Endodermal cell (in vitro differentiated cells): ENCODE measurements around the gene FASN. TPM values are rescaled to one million over a fixed set of nuclear protein-coding genes. Genes with fewer than 3 reads are reported as not detected.

Experiments used
- DNase-seq: peaks from one replicate; pipeline ENCODE4 v3.0.0-alpha.2; 2017
- H3K27ac ChIP-seq: 2 replicates; pipeline ENCODE4 v1.5.1; 2013; ENCODE audit warnings: mild to moderate bottlenecking, low read depth, low read length, moderate library complexity
- H3K27me3 ChIP-seq: 2 replicates; pipeline ENCODE4 v1.6.1; 2013; ENCODE audit warnings: mild to moderate bottlenecking, low read length, moderate library complexity; ENCODE audit not compliant: insufficient read depth, control insufficient read depth, poor library complexity, severe bottlenecking
- H3K36me3 ChIP-seq: 2 replicates; pipeline ENCODE4 v1.7.0; 2013; ENCODE audit warnings: mild to moderate bottlenecking, low read length, moderate library complexity; ENCODE audit not compliant: control insufficient read depth, insufficient read depth
- H3K4me1 ChIP-seq: one replicate; pipeline ENCODE4 v1.7.0; 2013; ENCODE audit warnings: low read length; ENCODE audit not compliant: control insufficient read depth, insufficient read depth
- H3K4me3 ChIP-seq: 2 replicates; pipeline ENCODE4 v1.5.1; 2013; ENCODE audit warnings: mild to moderate bottlenecking, low read length, moderate library complexity
- H3K9ac ChIP-seq: 2 replicates; pipeline ENCODE4 v1.6.1; 2013; ENCODE audit warnings: mild to moderate bottlenecking, low read length, moderate library complexity; ENCODE audit not compliant: poor library complexity, severe bottlenecking; ENCODE audit errors: extremely low read depth
- H3K9me3 ChIP-seq: 2 replicates; pipeline ENCODE4 v1.6.1; 2013; ENCODE audit warnings: mild to moderate bottlenecking, low read length, moderate library complexity; ENCODE audit not compliant: control insufficient read depth
- H3K27ac Mint-ChIP-seq: 2 replicates; pipeline ENCODE4 v1.8.0; 2020; ENCODE audit warnings: mixed read lengths
- H3K27me3 Mint-ChIP-seq: 2 replicates; pipeline ENCODE4 v1.8.0; 2021; ENCODE audit warnings: mild to moderate bottlenecking, mixed read lengths; ENCODE audit not compliant: insufficient read depth
- H3K36me3 Mint-ChIP-seq: 2 replicates; pipeline ENCODE4 v1.8.0; 2020; ENCODE audit warnings: low read depth, mixed read lengths
- H3K4me1 Mint-ChIP-seq: 2 replicates; pipeline ENCODE4 v1.8.0; 2020; ENCODE audit warnings: mixed read lengths
- H3K4me3 Mint-ChIP-seq: 2 replicates; pipeline ENCODE4 v1.8.0; 2020; ENCODE audit warnings: mild to moderate bottlenecking, moderate library complexity, mixed read lengths
- H3K9me3 Mint-ChIP-seq: 2 replicates; pipeline ENCODE4 v1.8.0; 2020; ENCODE audit warnings: mild to moderate bottlenecking, mixed read lengths
- WGBS, 2 experiments: methylation state at CpG; one replicate each; pipeline versions ENCODE4 v1.1.5 to v1.1.7; 2013; ENCODE audit warnings: missing lambda C conversion rate in 2 of 2, mixed read lengths in 1 of 2; ENCODE audit not compliant: insufficient coverage in 1 of 2, insufficient read length in 1 of 2; 5-methylcytosine and 5-hydroxymethylcytosine counted together
- total RNA-seq, 2 donors: library from RNA; stranded (reverse); fragmentation: NEBNext Ultra II Directional in 1 of 2; extraction: Animal tissue kit (Norgen Biotek cat#: 25700) in 1 of 2; gene quantifications; 2 replicates in 1 of 2; 3 replicates in 1 of 2; pipeline ENCODE4 v1.2.1, GENCODE V29; 2021
- TF ChIP-seq, protein P1 (sequence below): fragments of 200-600 bp; sonication (generic); conservative IDR thresholded peaks from 2 replicates; pipeline ENCODE4 v1.5.0; 2021; ENCODE audit warnings: antibody characterized with exemption, mild to moderate bottlenecking

Gene FASN
- total RNA-seq, 2 donors from 2014 or later = 371 to 498 TPM

GRCh38 chr17:82085931-82086764, 11.9 kb downstream of the FASN start:
- H3K4me1 Mint-ChIP-seq = no peaks in the 10 kb centered on the region
- TF ChIP-seq, protein P1, sequence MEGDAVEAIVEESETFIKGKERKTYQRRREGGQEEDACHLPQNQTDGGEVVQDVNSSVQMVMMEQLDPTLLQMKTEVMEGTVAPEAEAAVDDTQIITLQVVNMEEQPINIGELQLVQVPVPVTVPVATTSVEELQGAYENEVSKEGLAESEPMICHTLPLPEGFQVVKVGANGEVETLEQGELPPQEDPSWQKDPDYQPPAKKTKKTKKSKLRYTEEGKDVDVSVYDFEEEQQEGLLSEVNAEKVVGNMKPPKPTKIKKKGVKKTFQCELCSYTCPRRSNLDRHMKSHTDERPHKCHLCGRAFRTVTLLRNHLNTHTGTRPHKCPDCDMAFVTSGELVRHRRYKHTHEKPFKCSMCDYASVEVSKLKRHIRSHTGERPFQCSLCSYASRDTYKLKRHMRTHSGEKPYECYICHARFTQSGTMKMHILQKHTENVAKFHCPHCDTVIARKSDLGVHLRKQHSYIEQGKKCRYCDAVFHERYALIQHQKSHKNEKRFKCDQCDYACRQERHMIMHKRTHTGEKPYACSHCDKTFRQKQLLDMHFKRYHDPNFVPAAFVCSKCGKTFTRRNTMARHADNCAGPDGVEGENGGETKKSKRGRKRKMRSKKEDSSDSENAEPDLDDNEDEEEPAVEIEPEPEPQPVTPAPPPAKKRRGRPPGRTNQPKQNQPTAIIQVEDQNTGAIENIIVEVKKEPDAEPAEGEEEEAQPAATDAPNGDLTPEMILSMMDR = no peak

DNA sequence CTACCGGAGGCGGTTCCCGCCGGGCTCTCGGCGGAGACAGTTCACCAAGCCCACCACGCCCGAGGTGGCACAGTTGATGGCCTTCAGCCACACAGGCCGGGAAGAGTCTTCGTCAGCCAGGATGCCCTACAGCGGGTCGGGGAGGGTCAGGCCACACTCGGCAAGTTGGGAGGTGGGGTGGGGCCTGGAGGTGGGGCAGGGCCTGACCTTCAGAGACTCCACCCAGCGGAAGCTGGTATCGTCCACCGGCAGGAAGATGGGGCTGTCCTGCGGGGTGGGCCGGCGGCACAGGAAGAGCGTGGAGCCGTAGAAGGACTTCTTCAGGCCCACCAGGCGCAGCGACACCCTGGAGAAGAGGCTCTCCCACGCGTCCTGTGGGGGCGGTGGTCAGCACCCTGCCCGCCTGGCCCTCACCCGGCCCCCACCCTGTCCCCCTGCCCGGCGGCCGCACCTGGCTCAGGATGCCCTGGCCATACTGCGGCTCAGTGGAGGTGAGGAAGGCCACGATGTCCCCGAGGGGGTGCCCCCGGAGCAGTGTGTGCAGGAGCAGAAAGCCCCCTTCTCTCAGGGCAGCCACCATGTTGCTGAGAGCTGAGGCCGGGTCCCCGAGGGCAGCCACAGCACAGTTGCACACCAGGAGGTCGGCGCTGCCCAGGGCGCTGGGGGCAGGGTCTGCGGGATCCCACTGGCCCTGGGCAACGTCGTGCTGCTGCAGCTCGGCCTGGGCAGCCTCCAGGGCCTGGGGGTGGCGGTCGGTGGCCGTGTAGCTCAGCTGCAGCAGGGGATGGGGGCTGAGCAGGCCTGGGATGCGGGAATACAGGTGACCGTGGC, 12.8 kb downstream of the FASN start:
- Mint-ChIP-seq H3K36me3 (peaks cover 26% of the 10 kb centered on the region), H3K9me3 (no peaks in the 10 kb centered on the region), H3K4me3 (no peak overlapping the region), H3K27me3 (no peaks in the 10 kb centered on the region), H3K4me1 (no peaks in the 10 kb centered on the region), H3K27ac (no peak overlapping the region)
- Histone ChIP-seq H3K9ac (no peak overlapping the region), H3K4me3 (no peak overlapping the region), H3K27me3 (no peaks in the 10 kb centered on the region), H3K9me3 (no peaks in the 10 kb centered on the region), H3K4me1 (no peaks in the 10 kb centered on the region), H3K27ac (no peak overlapping the region), H3K36me3 (peaks cover 53% of the 10 kb centered on the region)
- TF ChIP-seq, protein P1 = no peak
- no peak for DNase-seq
- 91 to 95% methylated on average over 37 to 49 of the region's 49 CpGs for WGBS, 2 experiments

More at GRCh38 chr17:82085931-82086764, 11.9 kb downstream of the FASN start:
- H3K27ac Mint-ChIP-seq = no peak overlapping the region
- no peaks in the 10 kb centered on the region for H3K9me3 Mint-ChIP-seq
- peaks cover 27% of the 10 kb centered on the region for H3K36me3 Mint-ChIP-seq
- Histone ChIP-seq H3K4me1 (no peaks in the 10 kb centered on the region), H3K27me3 (no peaks in the 10 kb centered on the region), H3K9me3 (no peaks in the 10 kb centered on the region), H3K27ac (no peak overlapping the region), H3K9ac (no peak overlapping the region), H3K36me3 (peaks cover 49% of the 10 kb centered on the region), H3K4me3 (no peak overlapping the region)
- 94 to 95% methylated on average over 11 to 25 of the region's 25 CpGs for WGBS, 2 experiments
- H3K4me3 Mint-ChIP-seq = no peak overlapping the region
- DNase-seq = no peak
- no peaks in the 10 kb centered on the region for H3K27me3 Mint-ChIP-seq

GRCh38 chr17:82084373-82085030, 13.5 kb downstream of the FASN start:
- H3K4me3 Mint-ChIP-seq = no peak overlapping the region
- TF ChIP-seq, protein P1 = no peak
- no peaks in the 10 kb centered on the region for H3K27me3 Mint-ChIP-seq
- Histone ChIP-seq H3K9me3 (no peaks in the 10 kb centered on the region), H3K27ac (no peak overlapping the region), H3K27me3 (no peaks in the 10 kb centered on the region), H3K4me1 (no peaks in the 10 kb centered on the region), H3K9ac (no peak overlapping the region), H3K36me3 (peaks cover 49% of the 10 kb centered on the region), H3K4me3 (no peak overlapping the region)
- no peaks in the 10 kb centered on the region for H3K4me1 Mint-ChIP-seq
- no peaks in the 10 kb centered on the region for H3K9me3 Mint-ChIP-seq
- DNase-seq = no peak
- peaks cover 29% of the 10 kb centered on the region for H3K36me3 Mint-ChIP-seq
- 95 to 97% methylated on average over 20 to 31 of the region's 31 CpGs for WGBS, 2 experiments
- no peak overlapping the region for H3K27ac Mint-ChIP-seq
